Measurements from ENCODE around the gene SMAD9. TPM values are rescaled to one million over a fixed set of nuclear protein-coding genes. Genes with fewer than 3 reads are reported as not detected.

SMAD9 gene
- total and polyA plus RNA-seq, 2 of the 8 experiments (the other 6 are each of a cell fraction or from before 2014, with no cell fraction given): 0.45 to 1.0 TPM

- no peak for TF ChIP-seq NANOG (IDR thresholded peaks at IDR 0.05; ENCODE audit: insufficient read depth, low read depth, low read length, poor library complexity, severe bottlenecking)
- TF ChIP-seq SIN3A (conservative IDR thresholded peaks at IDR 0.05 in 1 of 2, IDR thresholded peaks at IDR 0.05 in 1 of 2; ENCODE audit: low read depth in 1 of 2, low read length in 2 of 2): 0 out of 4 replicates have a peak, but pooled peaks of 1 of the 2 experiments have one; percentile 19
- TF ChIP-seq TBP (IDR thresholded peaks at IDR 0.05; ENCODE audit: low read depth, low read length): no peak
- peak; percentile 29; the same call in 1 of the 2 replicates for TF ChIP-seq SUZ12 (IDR thresholded peaks at IDR 0.05; ENCODE audit: low read length)
- TF ChIP-seq JUND (IDR thresholded peaks at IDR 0.05; ENCODE audit: low read length): no peak
- no peak for TF ChIP-seq SIRT6 (IDR thresholded peaks at IDR 0.05; ENCODE audit: low read length)
- TF ChIP-seq KDM4A (IDR thresholded peaks at IDR 0.05; ENCODE audit: low read depth, low read length, severe bottlenecking): peak; percentile 35
- TF ChIP-seq CHD2 (IDR thresholded peaks at IDR 0.05; ENCODE audit: low read length): no peak
- no peak for TF ChIP-seq TCF12 (IDR thresholded peaks at IDR 0.05; ENCODE audit: low read depth, low read length)
These were observed 736 bp downstream of the SMAD9 start (continued) for GRCh38 chr13:36919171-36919832.
